Esophagus (tissue), 2 donors: ENCODE data around the gene TSKU. TPM values are rescaled to one million over a fixed set of nuclear protein-coding genes. Genes with fewer than 3 reads are reported as not detected.
A peak's percentile ranks its signal among the peaks of the same experiment; 100 is the strongest.
"Not testable (repeated sequence)": the region's sequence is repeated elsewhere in the genome, so short reads cannot be mapped to it uniquely, and the experiment has no call there.

Source experiments
- H3K27ac ChIP-seq, 2 donors: one replicate each; pipeline ENCODE4 v1.5.1; 2013; ENCODE audit warnings: low read depth in 2 of 2, mild to moderate bottlenecking in 2 of 2, inconsistent platforms in 1 of 2, low read length in 1 of 2, moderate library complexity in 1 of 2
- H3K27me3 ChIP-seq, 2 donors: one replicate each; pipeline ENCODE4 v1.6.1; 2013; ENCODE audit warnings: low read length in 2 of 2, control low read depth in 1 of 2, mild to moderate bottlenecking in 1 of 2; ENCODE audit not compliant: insufficient read depth in 2 of 2, control insufficient read depth in 1 of 2
- H3K36me3 ChIP-seq, 2 donors: one replicate each; pipeline ENCODE4 v1.6.1; 2013; ENCODE audit warnings: low read length in 1 of 2; ENCODE audit not compliant: control insufficient read depth in 2 of 2, insufficient read depth in 2 of 2
- H3K4me1 ChIP-seq, 2 donors: one replicate each; pipeline ENCODE4 v1.6.1; 2013; ENCODE audit warnings: low read length in 1 of 2; ENCODE audit not compliant: control insufficient read depth in 2 of 2, insufficient read depth in 2 of 2
- H3K4me3 ChIP-seq, 2 donors: one replicate each; pipeline ENCODE4 v1.5.1; 2013; ENCODE audit warnings: low read length in 2 of 2, mild to moderate bottlenecking in 2 of 2, low read depth in 1 of 2, moderate library complexity in 1 of 2
- H3K9me3 ChIP-seq, 2 donors: one replicate each; pipeline ENCODE4 v1.6.1; 2013; ENCODE audit warnings: mild to moderate bottlenecking in 2 of 2, low read depth in 1 of 2, low read length in 1 of 2, moderate library complexity in 1 of 2; ENCODE audit not compliant: control insufficient read depth in 2 of 2, insufficient read depth in 1 of 2
- WGBS, 2 donors: extraction: QIAGEN DNeasy Blood & Tissue Kit; methylation state at CpG; one replicate each; pipeline ENCODE4 v1.1.7; 2013; 5-methylcytosine and 5-hydroxymethylcytosine counted together
- polyA plus RNA-seq, 2 donors: library from polyadenylated mRNA; stranded (reverse); fragments of 200-250 nt; gene quantifications; one replicate each; pipeline ENCODE4 v1.2.3, GENCODE V29; 2013
- donor health status: healthy with polysubstance abuse.
- donor health status: Bipolar disorder and iron deficiency.

TSKU gene
- polyA plus RNA-seq, 2 donors, result 23.9 to 34.8 TPM

- Histone ChIP-seq H3K4me1 (peaks cover 3 to 9% of the 10 kb centered on the region in 2 donors), H3K36me3 (no peaks in the 10 kb centered on the region), H3K9me3 (no peaks in the 10 kb centered on the region), H3K27me3 (no peaks in the 10 kb centered on the region), H3K4me3 (no peak overlapping the region), H3K27ac (no peak overlapping the region)
- WGBS, 2 donors, result 70 to 73% methylated on average over 7 of the region's 7 CpGs
Observed at GRCh38 chr11:76806131-76806530, 23.0 kb downstream of the TSKU start.

- no peaks in the 10 kb centered on the region for H3K27me3 ChIP-seq
- no peak overlapping the region for H3K4me3 ChIP-seq
- H3K9me3 ChIP-seq, result no peaks in the 10 kb centered on the region
- no peak overlapping the region for H3K27ac ChIP-seq
- no peaks in the 10 kb centered on the region for H3K36me3 ChIP-seq
- peaks cover 3 to 9% of the 10 kb centered on the region in 2 donors for H3K4me1 ChIP-seq
- WGBS, 2 donors, result 56 to 76% methylated on average over 3 of the region's 3 CpGs
Observed at GRCh38 chr11:76806608-76807205, 23.6 kb downstream of the TSKU start.

- no peaks in the 10 kb centered on the region for H3K27me3 ChIP-seq
- H3K9me3 ChIP-seq, result no peaks in the 10 kb centered on the region
- WGBS, 2 donors, result 11 to 15% methylated on average over 19 of the region's 19 CpGs
- H3K4me3 ChIP-seq, result no peak overlapping the region
- peaks cover 3 to 9% of the 10 kb centered on the region in 2 donors for H3K4me1 ChIP-seq
- H3K36me3 ChIP-seq, result no peaks in the 10 kb centered on the region
- peak overlapping the region in 1 of 2 donors; percentile 39 for H3K27ac ChIP-seq
Observed at GRCh38 chr11:76807206-76807875, 24.2 kb downstream of the TSKU start.

- Histone ChIP-seq H3K9me3 (no peaks in the 10 kb centered on the region), H3K36me3 (no peaks in the 10 kb centered on the region), H3K4me1 (peaks cover 3 to 9% of the 10 kb centered on the region in 2 donors), H3K27ac (no peak overlapping the region), H3K4me3 (no peak overlapping the region), H3K27me3 (no peaks in the 10 kb centered on the region)
- WGBS, 2 donors, result 93% methylated on average over 12 of the region's 12 CpGs
Observed at GRCh38 chr11:76808171-76808570, 25.0 kb downstream of the TSKU start.

GRCh38 chr11:76808996-76809395 lies 25.8 kb downstream of the TSKU start:
- 87% methylated on average over 5 of the region's 5 CpGs for WGBS, 2 donors

GRCh38 chr11:76810151-76810853 lies 27.1 kb downstream of the TSKU start:
- Histone ChIP-seq H3K36me3 (no peaks in the 10 kb centered on the region), H3K4me3 (no peak overlapping the region), H3K4me1 (peaks cover 3 to 5% of the 10 kb centered on the region in 2 donors), H3K27ac (no peak overlapping the region), H3K9me3 (no peaks in the 10 kb centered on the region), H3K27me3 (no peaks in the 10 kb centered on the region)
- WGBS, 2 donors, result 60 to 68% methylated on average over 11 of the region's 11 CpGs

More at GRCh38 chr11:76808996-76809395, 25.8 kb downstream of the TSKU start:
- Histone ChIP-seq H3K4me3 (no peak overlapping the region), H3K27ac (no peak overlapping the region), H3K36me3 (no peaks in the 10 kb centered on the region), H3K27me3 (no peaks in the 10 kb centered on the region), H3K4me1 (peaks cover 3 to 9% of the 10 kb centered on the region in 2 donors), H3K9me3 (no peaks in the 10 kb centered on the region)

GRCh38 chr11:76811259-76811658 lies 28.1 kb downstream of the TSKU start:
- 95 to 97% methylated on average over 4 of the region's 4 CpGs for WGBS, 2 donors
- Histone ChIP-seq H3K9me3 (no peaks in the 10 kb centered on the region), H3K27me3 (no peaks in the 10 kb centered on the region), H3K27ac (no peak overlapping the region), H3K4me1 (peaks cover under 1 to 3% of the 10 kb centered on the region in 2 donors), H3K36me3 (no peaks in the 10 kb centered on the region), H3K4me3 (no peak overlapping the region)

GRCh38 chr11:76814414-76814813 lies 31.3 kb downstream of the TSKU start:
- H3K4me1 ChIP-seq, result no peaks in the 10 kb centered on the region
- no peaks in the 10 kb centered on the region for H3K36me3 ChIP-seq
- H3K27me3 ChIP-seq, result no peaks in the 10 kb centered on the region
- no peak overlapping the region for H3K27ac ChIP-seq
- no peak overlapping the region for H3K4me3 ChIP-seq
- H3K9me3 ChIP-seq, result no peaks in the 10 kb centered on the region
- 93 to 96% methylated on average over 2 of the region's 2 CpGs for WGBS, 2 donors

- not testable (repeated sequence) for H3K4me3 ChIP-seq
- WGBS, 2 donors, result 86% methylated on average over 7 of the region's 7 CpGs
Observed at GRCh38 chr11:76815678-76816077, 32.5 kb downstream of the TSKU start.

More at GRCh38 chr11:76815678-76816077, 32.5 kb downstream of the TSKU start:
- not testable (repeated sequence) for H3K27me3 ChIP-seq, H3K36me3 ChIP-seq, H3K9me3 ChIP-seq, H3K27ac ChIP-seq, H3K4me1 ChIP-seq
